Parathyroid adenoma (tissue), 2 donors: ENCODE results near the gene EMCN.

Source experiments
- H2AFZ ChIP-seq: fragments of 300-600 bp; sonication (generic); one replicate; pipeline ENCODE4 v1.7.0; 2017; ENCODE audit warnings: antibody characterized with exemption, mild to moderate bottlenecking
- H3K27ac ChIP-seq: fragments of 300-600 bp; sonication (generic); one replicate; pipeline ENCODE4 v1.7.0; 2017
- H3K27me3 ChIP-seq: fragments of 300-600 bp; sonication (generic); one replicate; pipeline ENCODE4 v1.7.0; 2017; ENCODE audit warnings: low read length; ENCODE audit not compliant: control insufficient read depth, insufficient read depth
- H3K36me3 ChIP-seq: fragments of 300-600 bp; sonication (generic); one replicate; pipeline ENCODE4 v1.7.0; 2017; ENCODE audit warnings: low read length; ENCODE audit not compliant: control insufficient read depth, insufficient read depth
- H3K4me1 ChIP-seq: fragments of 300-600 bp; sonication (generic); one replicate; pipeline ENCODE4 v1.7.0; 2017; ENCODE audit warnings: control low read depth
- H3K4me2 ChIP-seq: fragments of 300-600 bp; sonication (generic); one replicate; pipeline ENCODE4 v1.7.0; 2017; ENCODE audit warnings: low read length
- H3K4me3 ChIP-seq: fragments of 300-600 bp; sonication (generic); one replicate; pipeline ENCODE4 v1.7.0; 2017; ENCODE audit warnings: low read depth, low read length
- H3K79me2 ChIP-seq: fragments of 300-600 bp; sonication (generic); one replicate; pipeline ENCODE4 v1.7.0; 2017; ENCODE audit warnings: control low read depth
- H3K9ac ChIP-seq: fragments of 300-600 bp; sonication (generic); one replicate; pipeline ENCODE4 v1.7.0; 2017; ENCODE audit warnings: mild to moderate bottlenecking
- H3K9me3 ChIP-seq: fragments of 300-600 bp; sonication (generic); one replicate; pipeline ENCODE4 v1.7.0; 2017; ENCODE audit warnings: low read length; ENCODE audit not compliant: control insufficient read depth
- TF ChIP-seq, protein P1 (sequence below): fragments of 300-600 bp; sonication (generic); IDR thresholded peaks from one replicate; pipeline ENCODE4 v1.7.0; 2017; ENCODE audit warnings: antibody characterized with exemption, mild to moderate bottlenecking
- donor health status: primary hyperparathyroidism.

Gene EMCN

DNA sequence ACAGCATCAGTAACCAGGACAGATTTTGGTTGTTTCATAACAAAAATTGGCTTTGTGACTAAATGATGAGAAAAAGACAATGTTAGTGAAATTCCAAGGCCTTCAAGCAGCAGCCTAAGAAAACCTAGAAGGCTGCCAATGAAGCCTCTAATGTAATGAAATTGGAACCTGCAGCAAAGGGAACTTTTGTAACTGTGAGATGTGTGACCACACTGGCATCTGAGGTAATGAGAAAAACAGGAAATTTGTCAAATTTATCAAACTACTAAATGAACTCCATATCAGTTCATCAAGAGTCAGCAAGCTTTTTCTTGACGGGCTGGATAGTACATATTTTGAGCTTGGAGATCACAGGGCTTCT, 30.4 kb upstream of the EMCN start:
- Histone ChIP-seq H3K36me3 (no peaks in the 10 kb centered on the region), H3K9ac (no peak overlapping the region), H3K9me3 (no peaks in the 10 kb centered on the region), H3K4me3 (no peak overlapping the region), H3K4me1 (no peaks in the 10 kb centered on the region), H3K4me2 (no peak overlapping the region), H3K79me2 (no peaks in the 10 kb centered on the region), H3K27ac (no peak overlapping the region), H2AFZ (no peak overlapping the region), H3K27me3 (no peaks in the 10 kb centered on the region)
- TF ChIP-seq, protein P1, sequence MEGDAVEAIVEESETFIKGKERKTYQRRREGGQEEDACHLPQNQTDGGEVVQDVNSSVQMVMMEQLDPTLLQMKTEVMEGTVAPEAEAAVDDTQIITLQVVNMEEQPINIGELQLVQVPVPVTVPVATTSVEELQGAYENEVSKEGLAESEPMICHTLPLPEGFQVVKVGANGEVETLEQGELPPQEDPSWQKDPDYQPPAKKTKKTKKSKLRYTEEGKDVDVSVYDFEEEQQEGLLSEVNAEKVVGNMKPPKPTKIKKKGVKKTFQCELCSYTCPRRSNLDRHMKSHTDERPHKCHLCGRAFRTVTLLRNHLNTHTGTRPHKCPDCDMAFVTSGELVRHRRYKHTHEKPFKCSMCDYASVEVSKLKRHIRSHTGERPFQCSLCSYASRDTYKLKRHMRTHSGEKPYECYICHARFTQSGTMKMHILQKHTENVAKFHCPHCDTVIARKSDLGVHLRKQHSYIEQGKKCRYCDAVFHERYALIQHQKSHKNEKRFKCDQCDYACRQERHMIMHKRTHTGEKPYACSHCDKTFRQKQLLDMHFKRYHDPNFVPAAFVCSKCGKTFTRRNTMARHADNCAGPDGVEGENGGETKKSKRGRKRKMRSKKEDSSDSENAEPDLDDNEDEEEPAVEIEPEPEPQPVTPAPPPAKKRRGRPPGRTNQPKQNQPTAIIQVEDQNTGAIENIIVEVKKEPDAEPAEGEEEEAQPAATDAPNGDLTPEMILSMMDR = no peak

DNA sequence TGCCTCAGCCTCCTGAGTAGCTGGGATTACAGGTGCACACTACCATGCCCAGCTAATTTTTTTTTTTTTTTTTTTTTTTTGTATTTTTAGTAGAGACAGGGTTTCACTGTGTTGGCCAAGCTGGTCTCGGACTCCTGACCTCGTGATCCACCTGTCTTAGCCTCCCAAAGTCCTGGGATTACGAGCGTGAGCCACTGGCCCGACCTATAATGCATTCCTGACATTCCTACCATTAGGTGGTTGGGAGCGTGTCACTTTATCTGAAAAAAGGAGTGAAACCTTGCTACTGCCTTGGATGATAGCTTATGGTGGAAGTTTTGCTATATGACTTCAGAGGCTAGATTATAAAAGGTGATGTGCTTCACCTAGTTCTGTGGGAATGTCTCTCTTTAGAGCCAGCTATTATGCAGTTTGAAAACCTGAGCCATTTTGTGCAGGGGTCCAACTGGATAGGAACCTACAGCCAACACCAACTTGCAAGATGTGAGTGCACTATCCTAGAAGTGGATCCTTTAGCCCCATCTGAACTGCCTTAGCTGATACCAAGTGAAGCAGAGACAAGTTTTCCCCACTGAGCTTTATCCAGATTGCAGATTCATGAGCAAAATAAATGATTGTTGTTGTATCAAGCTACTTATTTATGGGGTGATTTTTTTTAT, 29.8 kb upstream of the EMCN start:
- no peaks in the 10 kb centered on the region for H3K79me2 ChIP-seq
- no peak overlapping the region for H3K27ac ChIP-seq
- H3K4me1 ChIP-seq = no peaks in the 10 kb centered on the region
- H3K9me3 ChIP-seq = no peaks in the 10 kb centered on the region
- H3K27me3 ChIP-seq = no peaks in the 10 kb centered on the region
- TF ChIP-seq, protein P1 = no peak
- no peak overlapping the region for H3K4me3 ChIP-seq
- H3K36me3 ChIP-seq = no peaks in the 10 kb centered on the region
- no peak overlapping the region for H3K4me2 ChIP-seq
- H2AFZ ChIP-seq = no peak overlapping the region
- no peak overlapping the region for H3K9ac ChIP-seq

DNA sequence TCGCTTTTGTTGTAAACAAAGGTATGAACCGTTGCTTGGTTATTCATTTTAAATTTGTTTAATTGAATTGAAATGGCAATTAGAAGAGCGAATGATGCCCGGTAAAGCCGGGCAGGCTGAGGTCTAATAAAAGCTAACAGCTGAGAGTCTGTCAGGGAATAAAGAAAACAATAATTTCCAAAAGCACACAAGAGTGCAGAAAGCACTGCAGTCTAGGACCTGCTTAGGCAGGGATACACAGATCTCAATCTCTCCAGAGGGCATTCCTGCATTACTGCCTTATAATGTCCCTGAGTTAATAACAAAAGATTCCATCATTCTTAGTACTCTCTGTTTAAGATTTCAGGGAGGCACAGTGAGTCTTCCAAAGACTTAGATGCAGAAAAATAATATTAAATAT, 27.6 kb upstream of the EMCN start:
- Histone ChIP-seq H3K4me1 (no peaks in the 10 kb centered on the region), H3K27ac (no peak overlapping the region), H3K4me3 (no peak overlapping the region), H3K9ac (no peak overlapping the region), H3K9me3 (no peaks in the 10 kb centered on the region), H3K79me2 (no peaks in the 10 kb centered on the region), H2AFZ (no peak overlapping the region), H3K36me3 (no peaks in the 10 kb centered on the region), H3K27me3 (no peaks in the 10 kb centered on the region), H3K4me2 (no peak overlapping the region)
- TF ChIP-seq, protein P1 = no peak

DNA sequence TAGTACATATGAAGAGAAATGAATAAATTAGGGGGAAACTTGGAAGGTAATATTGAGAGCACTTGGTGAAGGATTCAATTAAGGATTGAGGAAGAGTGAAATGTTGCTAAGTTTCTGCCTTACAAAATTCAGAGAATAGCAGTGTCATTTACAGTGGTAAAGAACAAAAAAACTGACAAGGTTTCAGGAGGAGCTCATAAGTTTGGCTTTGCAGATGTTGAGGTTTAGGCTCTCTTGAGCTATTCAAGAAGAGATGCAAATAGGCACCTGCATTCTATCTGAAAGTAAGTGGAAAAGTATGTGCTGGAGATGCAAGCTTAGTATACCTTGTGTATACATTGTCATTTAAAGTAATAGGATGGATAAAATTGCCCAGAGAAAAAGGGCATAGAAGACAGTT, 22.3 kb upstream of the EMCN start:
- Histone ChIP-seq H3K9ac (no peak overlapping the region), H2AFZ (no peak overlapping the region), H3K4me3 (no peak overlapping the region), H3K27me3 (no peaks in the 10 kb centered on the region), H3K79me2 (no peaks in the 10 kb centered on the region), H3K4me1 (no peaks in the 10 kb centered on the region), H3K27ac (no peak overlapping the region), H3K9me3 (no peaks in the 10 kb centered on the region), H3K4me2 (no peak overlapping the region), H3K36me3 (no peaks in the 10 kb centered on the region)
- TF ChIP-seq, protein P1 = no peak

DNA sequence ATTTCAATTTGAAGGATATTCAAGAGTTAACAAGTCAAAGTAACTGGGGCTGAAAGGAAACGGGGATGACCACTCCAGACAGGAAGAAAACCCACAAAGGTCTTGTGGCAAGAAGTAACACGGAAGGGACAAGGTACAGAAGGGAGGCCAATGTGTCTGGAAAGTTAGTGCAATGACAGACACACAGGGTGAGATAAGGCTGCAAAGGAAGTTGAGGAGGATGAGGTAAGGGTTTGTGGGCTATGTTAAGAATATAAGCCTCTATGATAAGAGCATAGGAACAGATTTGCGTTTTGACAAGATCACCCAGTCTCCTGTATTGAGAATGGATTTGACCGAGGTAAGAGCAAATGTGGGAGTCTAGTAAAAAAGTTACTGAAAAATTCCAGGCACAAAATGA, 21.9 kb upstream of the EMCN start:
- Histone ChIP-seq H3K27ac (no peak overlapping the region), H3K79me2 (no peaks in the 10 kb centered on the region), H3K9ac (no peak overlapping the region), H3K27me3 (no peaks in the 10 kb centered on the region), H3K9me3 (no peaks in the 10 kb centered on the region), H2AFZ (no peak overlapping the region), H3K4me3 (no peak overlapping the region), H3K36me3 (no peaks in the 10 kb centered on the region), H3K4me1 (no peaks in the 10 kb centered on the region), H3K4me2 (no peak overlapping the region)
- TF ChIP-seq, protein P1 = no peak
